Measurements from ENCODE around the gene SDK2.

DNA sequence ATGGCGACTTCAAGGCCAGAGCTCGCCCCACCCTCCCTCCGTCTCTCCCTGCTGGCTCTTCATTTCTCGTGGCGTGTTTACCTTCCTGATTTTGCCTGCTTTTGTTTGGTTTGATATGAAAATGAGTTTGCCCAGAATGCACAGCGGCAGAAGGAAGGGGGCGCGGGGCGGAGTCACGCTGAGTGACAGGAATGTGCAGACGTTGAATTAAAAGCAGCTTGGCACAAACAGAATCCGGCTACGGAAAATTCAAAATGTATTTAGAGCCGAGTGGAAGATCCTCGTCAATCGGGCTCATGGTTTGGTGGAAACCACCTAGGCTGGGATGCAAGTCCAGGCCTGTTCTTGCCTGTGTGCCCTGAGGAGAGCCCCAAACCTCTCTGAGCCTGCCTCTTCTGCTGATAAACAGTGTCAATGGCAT is 102.7 kb downstream of the SDK2 start:
- TF ChIP-seq, protein P1, sequence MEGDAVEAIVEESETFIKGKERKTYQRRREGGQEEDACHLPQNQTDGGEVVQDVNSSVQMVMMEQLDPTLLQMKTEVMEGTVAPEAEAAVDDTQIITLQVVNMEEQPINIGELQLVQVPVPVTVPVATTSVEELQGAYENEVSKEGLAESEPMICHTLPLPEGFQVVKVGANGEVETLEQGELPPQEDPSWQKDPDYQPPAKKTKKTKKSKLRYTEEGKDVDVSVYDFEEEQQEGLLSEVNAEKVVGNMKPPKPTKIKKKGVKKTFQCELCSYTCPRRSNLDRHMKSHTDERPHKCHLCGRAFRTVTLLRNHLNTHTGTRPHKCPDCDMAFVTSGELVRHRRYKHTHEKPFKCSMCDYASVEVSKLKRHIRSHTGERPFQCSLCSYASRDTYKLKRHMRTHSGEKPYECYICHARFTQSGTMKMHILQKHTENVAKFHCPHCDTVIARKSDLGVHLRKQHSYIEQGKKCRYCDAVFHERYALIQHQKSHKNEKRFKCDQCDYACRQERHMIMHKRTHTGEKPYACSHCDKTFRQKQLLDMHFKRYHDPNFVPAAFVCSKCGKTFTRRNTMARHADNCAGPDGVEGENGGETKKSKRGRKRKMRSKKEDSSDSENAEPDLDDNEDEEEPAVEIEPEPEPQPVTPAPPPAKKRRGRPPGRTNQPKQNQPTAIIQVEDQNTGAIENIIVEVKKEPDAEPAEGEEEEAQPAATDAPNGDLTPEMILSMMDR (IDR thresholded peaks at IDR 0.05) = no peak
- TF ChIP-seq EP300 (IDR thresholded peaks at IDR 0.05) (no peak), POLR2A (IDR thresholded peaks at IDR 0.05) (no peak)

Measured in ovary (tissue), 3 donors.